Neural cell (in vitro differentiated cells): ENCODE measurements around the gene ENO1. TPM values are rescaled to one million over a fixed set of nuclear protein-coding genes. Genes with fewer than 3 reads are reported as not detected.

Source experiments
- H2AFZ ChIP-seq: fragments of 200-600, 300-800 bp; sonication (generic), shearing (Covaris generic); 2 replicates; pipeline ENCODE4 v1.6.0; 2014; ENCODE audit warnings: low read depth, mild to moderate bottlenecking, antibody characterized with exemption, low read length, moderate library complexity
- H3F3A ChIP-seq: fragments of 200-600 bp; shearing (Covaris generic); 2 replicates; pipeline ENCODE4 v1.6.1; 2016; ENCODE audit warnings: mild to moderate bottlenecking, moderate library complexity, mixed read lengths, antibody characterized with exemption, low read length; ENCODE audit not compliant: insufficient read depth, poor library complexity, severe bottlenecking
- H3K27ac ChIP-seq: fragments of 200-600, 300-800 bp; sonication (generic), shearing (Covaris generic); 2 replicates; pipeline ENCODE4 v1.5.1; 2014; ENCODE audit warnings: mild to moderate bottlenecking, low read length, moderate library complexity
- H3K27me3 ChIP-seq: fragments of 300-800, 200-600 bp; sonication (generic), shearing (Covaris generic); 2 replicates; pipeline ENCODE4 v1.6.0; 2014; ENCODE audit warnings: mild to moderate bottlenecking, low read depth, low read length, moderate library complexity; ENCODE audit not compliant: insufficient read depth
- H3K36me3 ChIP-seq: fragments of 300-800, 200-600 bp; sonication (generic), shearing (Covaris generic); 2 replicates; pipeline ENCODE4 v1.5.1; 2014; ENCODE audit warnings: mild to moderate bottlenecking, antibody characterized with exemption, low read length, moderate library complexity; ENCODE audit not compliant: insufficient read depth
- H3K4me2 ChIP-seq: fragments of 300-800, 200-600 bp; sonication (generic), shearing (Covaris generic); 2 replicates; pipeline ENCODE4 v1.6.0; 2014; ENCODE audit warnings: mild to moderate bottlenecking, low read length
- H3K4me3 ChIP-seq: fragments of 300-800, 200-600 bp; sonication (generic), shearing (Covaris generic); 2 replicates; pipeline ENCODE4 v1.5.1; 2014; ENCODE audit warnings: mild to moderate bottlenecking, low read length, moderate library complexity
- H3K79me2 ChIP-seq: fragments of 200-600 bp; shearing (Covaris generic); replicated peaks from 2 replicates; pipeline ENCODE4 v1.6.0; 2014; ENCODE audit warnings: mild to moderate bottlenecking, low read length, moderate library complexity; ENCODE audit not compliant: insufficient read depth
- H3K9ac ChIP-seq: fragments of 300-800, 200-600 bp; sonication (generic), shearing (Covaris generic); 2 replicates; pipeline ENCODE4 v1.6.1; 2016; ENCODE audit warnings: mild to moderate bottlenecking, low read length, mixed read lengths
- H3K9me2 ChIP-seq: fragments of 200-600 bp; shearing (Covaris generic); 2 replicates; pipeline ENCODE4 v1.6.1; 2016; ENCODE audit warnings: mild to moderate bottlenecking, low read length, mixed read lengths; ENCODE audit not compliant: insufficient read depth
- H3K9me3 ChIP-seq: fragments of 200-600, 300-800 bp; sonication (generic), shearing (Covaris generic); 2 replicates; pipeline ENCODE4 v1.6.1; 2016; ENCODE audit warnings: mild to moderate bottlenecking, mixed run types, low read length, moderate library complexity, mixed read lengths
- H4K20me1 ChIP-seq: fragments of 200-600 bp; shearing (Covaris generic); 2 replicates; pipeline ENCODE4 v1.6.1; 2016; ENCODE audit warnings: mild to moderate bottlenecking, mixed run types; ENCODE audit not compliant: insufficient read depth
- CTCF ChIP-seq: fragments of 450-650 bp; IDR thresholded peaks from 2 replicates; pipeline ENCODE4 v1.5.1; 2014; ENCODE audit warnings: antibody characterized with exemption, mild to moderate bottlenecking, moderate library complexity; ENCODE audit not compliant: poor library complexity, severe bottlenecking
- EP300 ChIP-seq: fragments of 450-650 bp; conservative IDR thresholded peaks from 2 replicates; pipeline ENCODE4 v1.6.1; 2014; ENCODE audit warnings: antibody characterized with exemption, mild to moderate bottlenecking, moderate library complexity; ENCODE audit not compliant: poor library complexity, severe bottlenecking
- EZH2 ChIP-seq: fragments of 200-600, 300-800 bp; shearing (Covaris generic), sonication (generic); IDR thresholded peaks from 2 replicates; pipeline ENCODE4 v1.6.1; 2014; ENCODE audit warnings: antibody characterized with exemption, low read length, borderline replicate concordance, mild to moderate bottlenecking; ENCODE audit not compliant: insufficient read depth, poor library complexity, severe bottlenecking
- MXI1 ChIP-seq: fragments of 450-650 bp; conservative IDR thresholded peaks from 2 replicates; pipeline ENCODE4 v1.6.1; 2014; ENCODE audit warnings: antibody characterized with exemption, mild to moderate bottlenecking; ENCODE audit not compliant: poor library complexity, severe bottlenecking
- POLR2AphosphoS5 ChIP-seq: IDR thresholded peaks from 2 replicates; pipeline ENCODE4 v1.6.1; 2012
- RAD21 ChIP-seq: fragments of 450-650 bp; conservative IDR thresholded peaks from 2 replicates; pipeline ENCODE4 v1.6.1; 2014; ENCODE audit warnings: antibody characterized with exemption, mild to moderate bottlenecking, moderate library complexity
- REST ChIP-seq: IDR thresholded peaks from 2 replicates; pipeline ENCODE4 v1.6.1; 2012; ENCODE audit warnings: borderline replicate concordance
- SMC3 ChIP-seq: fragments of 450-650 bp; conservative IDR thresholded peaks from 2 replicates; pipeline ENCODE4 v1.6.1; 2014; ENCODE audit warnings: antibody characterized with exemption, mild to moderate bottlenecking, moderate library complexity; ENCODE audit not compliant: poor library complexity
- TAF1 ChIP-seq: IDR thresholded peaks from 2 replicates; pipeline ENCODE4 v1.6.1; 2012; ENCODE audit warnings: low read depth
- polyA plus RNA-seq: library from polyadenylated mRNA; depleted of rRNA; stranded (reverse); fragments of >200 nt; gene quantifications from 2 replicates; pipeline ENCODE4 v1.2.3, GENCODE V29; 2014

ENO1 gene
- polyA plus RNA-seq, 1 donor from 2014 or later, result 199 TPM

GRCh38 chr1:8866792-8867415, 11.6 kb downstream of the ENO1 start:
- Histone ChIP-seq H3K4me2 (no peak overlapping the region), H3K79me2 (no peaks in the 10 kb centered on the region), H3K27ac (no peak overlapping the region), H3K9me3 (no peaks in the 10 kb centered on the region), H3K27me3 (no peaks in the 10 kb centered on the region), H3K4me3 (no peak overlapping the region), H3K9ac (no peak overlapping the region), H3F3A (no peaks in the 10 kb centered on the region), H3K36me3 (no peaks in the 10 kb centered on the region), H3K9me2 (no peaks in the 10 kb centered on the region), H4K20me1 (no peaks in the 10 kb centered on the region), H2AFZ (no peak overlapping the region)
- TF ChIP-seq MXI1, result no peak
- no peak for TF ChIP-seq TAF1
- TF ChIP-seq REST, result no peak
- TF ChIP-seq CTCF, result no peak
- TF ChIP-seq SMC3, result no peak
- TF ChIP-seq POLR2AphosphoS5, result no peak
- TF ChIP-seq EP300, result no peak

GRCh38 chr1:8866173-8866791, 12.2 kb downstream of the ENO1 start:
- H3K4me2 ChIP-seq, result no peak overlapping the region
- H2AFZ ChIP-seq, result no peak overlapping the region
- no peaks in the 10 kb centered on the region for H3K9me2 ChIP-seq
- no peaks in the 10 kb centered on the region for H3K9me3 ChIP-seq
- no peaks in the 10 kb centered on the region for H3K27me3 ChIP-seq
- H3K9ac ChIP-seq, result no peak overlapping the region
- TF ChIP-seq CTCF (no peak), EZH2 (no peak), MXI1 (no peak), TAF1 (no peak), RAD21 (no peak), EP300 (no peak), REST (no peak), POLR2AphosphoS5 (no peak), SMC3 (no peak)
- no peaks in the 10 kb centered on the region for H3K79me2 ChIP-seq
- no peak overlapping the region for H3K4me3 ChIP-seq
- H3K36me3 ChIP-seq, result no peaks in the 10 kb centered on the region
- no peaks in the 10 kb centered on the region for H4K20me1 ChIP-seq
- no peaks in the 10 kb centered on the region for H3F3A ChIP-seq
- no peak overlapping the region for H3K27ac ChIP-seq
